ENCODE data around the gene ST14. TPM values are rescaled to one million over a fixed set of nuclear protein-coding genes. Genes with fewer than 3 reads are reported as not detected.
"Not testable (repeated sequence)": the region's sequence is repeated elsewhere in the genome, so short reads cannot be mapped to it uniquely, and the experiment has no call there.

The ST14 gene
- total RNA-seq, 4 donors from 2014 or later = 1.2 to 3.4 (median 2.6) TPM

GRCh38 chr11:130167146-130167545 lies 7.6 kb downstream of the ST14 start:
- H3K27ac ChIP-seq (replicated peaks in 1 of 4) = no peak overlapping the region

GRCh38 chr11:130168105-130168504 lies 8.5 kb downstream of the ST14 start:
- Histone ChIP-seq H3K27me3 (peaks cover 0 to 15% (median 0%) of the 10 kb centered on the region in 4 donors), H3K4me3 (no peak overlapping the region), H3K27ac (replicated peaks in 1 of 4) (no peak overlapping the region), H3K9me3 (no peaks in the 10 kb centered on the region), H3K36me3 (no peaks in the 10 kb centered on the region), H3K4me1 (peaks cover 0 to 3% (median 0%) of the 10 kb centered on the region in 4 donors)
- TF ChIP-seq POLR2A (IDR thresholded peaks at IDR 0.05; ENCODE audit: low read depth) (no peak), CTCF (IDR thresholded peaks at IDR 0.05) (no peak), EP300 (IDR thresholded peaks at IDR 0.05) (no peak), POLR2AphosphoS5 (IDR thresholded peaks at IDR 0.05) (no peak)
- no peak for DNase-seq (ENCODE audit: extremely low spot score)
- intact Hi-C loops (cut with DNase I) = no loop called here
- 88% methylated on average over 7 of the region's 7 CpGs for WGBS

More at GRCh38 chr11:130167146-130167545, 7.6 kb downstream of the ST14 start:
- 96% methylated on average over 3 of the region's 3 CpGs for WGBS
- no peak for DNase-seq (ENCODE audit: extremely low spot score)
- H3K9me3 ChIP-seq = no peaks in the 10 kb centered on the region
- H3K4me1 ChIP-seq = peaks cover 0 to 3% (median 0%) of the 10 kb centered on the region in 4 donors
- no peak overlapping the region for H3K4me3 ChIP-seq
- peaks cover 0 to 24% (median 0%) of the 10 kb centered on the region in 4 donors for H3K27me3 ChIP-seq
- no peak for TF ChIP-seq CTCF (IDR thresholded peaks at IDR 0.05)
- TF ChIP-seq EP300 (IDR thresholded peaks at IDR 0.05) = no peak
- no peak for TF ChIP-seq POLR2A (IDR thresholded peaks at IDR 0.05; ENCODE audit: low read depth)
- TF ChIP-seq POLR2AphosphoS5 (IDR thresholded peaks at IDR 0.05) = no peak
- intact Hi-C loops (cut with DNase I) = no loop called here
- H3K36me3 ChIP-seq = no peaks in the 10 kb centered on the region

- Histone ChIP-seq H3K4me1 (no peaks in the 10 kb centered on the region), H3K27me3 (no peaks in the 10 kb centered on the region), H3K36me3 (no peaks in the 10 kb centered on the region), H3K27ac (replicated peaks in 1 of 4) (no peak overlapping the region), H3K9me3 (peaks cover 0 to 9% (median 0%) of the 10 kb centered on the region in 4 donors), H3K4me3 (no peak overlapping the region)
- no peak for TF ChIP-seq EP300 (IDR thresholded peaks at IDR 0.05)
- no peak for TF ChIP-seq CTCF (IDR thresholded peaks at IDR 0.05)
- no peak for TF ChIP-seq POLR2A (IDR thresholded peaks at IDR 0.05; ENCODE audit: low read depth)
- no peak for TF ChIP-seq POLR2AphosphoS5 (IDR thresholded peaks at IDR 0.05)
- no peak for DNase-seq (ENCODE audit: extremely low spot score)
- 83% methylated on average over 7 of the region's 8 CpGs for WGBS
- intact Hi-C loops (cut with DNase I) = no loop called here
Measured at GRCh38 chr11:130170345-130170744, 10.8 kb downstream of the ST14 start.

- no peak for DNase-seq (ENCODE audit: extremely low spot score)
- WGBS = 47% methylated on average over 5 of the region's 5 CpGs
- intact Hi-C loops (cut with DNase I) = no loop called here
Measured at GRCh38 chr11:130171534-130171933, 12.0 kb downstream of the ST14 start.

GRCh38 chr11:130172001-130172400 lies 12.4 kb downstream of the ST14 start:
- H3K27ac ChIP-seq (replicated peaks in 1 of 4); H3K4me3 ChIP-seq; H3K27me3 ChIP-seq; H3K4me1 ChIP-seq; intact Hi-C loops (cut with DNase I); H3K9me3 ChIP-seq; DNase-seq (ENCODE audit: extremely low spot score); H3K36me3 ChIP-seq: not testable (repeated sequence)
- 94% methylated on average over 3 of the region's 3 CpGs for WGBS

More at GRCh38 chr11:130171534-130171933, 12.0 kb downstream of the ST14 start:
- Histone ChIP-seq H3K4me3 (no peak overlapping the region), H3K27me3 (no peaks in the 10 kb centered on the region), H3K36me3 (no peaks in the 10 kb centered on the region), H3K4me1 (no peaks in the 10 kb centered on the region), H3K9me3 (peaks cover 0 to 9% (median 0%) of the 10 kb centered on the region in 4 donors), H3K27ac (replicated peaks in 1 of 4) (no peak overlapping the region)
- TF ChIP-seq POLR2AphosphoS5 (IDR thresholded peaks at IDR 0.05) (no peak), POLR2A (IDR thresholded peaks at IDR 0.05; ENCODE audit: low read depth) (no peak), EP300 (IDR thresholded peaks at IDR 0.05) (no peak), CTCF (IDR thresholded peaks at IDR 0.05) (no peak)
